GM19372 (cell line): ENCODE data around the gene TIAL1.
"Not testable (repeated sequence)": the region's sequence is repeated elsewhere in the genome, so short reads cannot be mapped to it uniquely, and the experiment has no call there.

Experiments
- ATAC-seq: cut with Tn5 transposase; IDR thresholded peaks from one replicate; pipeline ENCODE4 v1.9.1; 2021; ENCODE audit warnings: mild to moderate bottlenecking, low read depth, moderate library complexity; ENCODE audit not compliant: unreplicated experiment

Gene TIAL1

DNA sequence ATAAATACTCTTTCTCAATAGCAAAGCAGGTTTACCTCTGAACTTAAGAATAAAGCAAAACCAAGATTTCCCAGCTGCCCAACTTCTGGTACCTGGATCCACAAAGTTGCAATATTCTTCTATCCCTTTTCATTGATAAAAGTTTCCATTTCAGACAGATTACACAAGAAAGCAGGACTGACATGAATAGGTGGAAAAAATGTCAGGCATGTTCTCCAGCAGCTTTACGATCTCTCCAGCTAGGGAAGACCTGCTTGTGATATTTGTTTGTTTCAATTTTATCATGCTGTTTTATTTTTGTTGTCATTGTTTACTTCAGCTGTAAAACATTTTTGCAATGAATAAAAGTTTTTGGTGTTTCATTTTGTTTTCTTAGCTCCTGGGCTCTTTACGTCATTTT lies 63.3 kb downstream of the TIAL1 start:
- no peak for ATAC-seq

DNA sequence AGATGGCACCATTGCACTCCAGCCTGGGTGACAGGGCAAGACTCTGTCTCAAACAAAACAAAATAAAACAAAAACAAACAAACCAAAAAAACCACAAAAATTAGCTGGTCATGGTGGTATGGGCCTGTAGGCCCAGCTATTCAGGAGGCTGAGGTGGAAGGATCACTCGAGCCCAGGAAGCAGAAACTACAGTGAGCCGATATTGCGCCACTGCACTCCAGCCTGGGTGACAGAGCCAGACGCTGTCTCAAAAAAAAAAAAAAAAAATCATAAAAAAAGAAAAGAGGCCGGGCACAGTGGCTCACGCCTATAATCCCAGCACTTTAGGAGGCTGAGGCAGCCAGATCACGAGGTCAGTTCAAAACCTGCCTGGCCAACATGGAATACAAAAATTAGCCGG lies 64.0 kb downstream of the TIAL1 start:
- not testable (repeated sequence) for ATAC-seq

DNA sequence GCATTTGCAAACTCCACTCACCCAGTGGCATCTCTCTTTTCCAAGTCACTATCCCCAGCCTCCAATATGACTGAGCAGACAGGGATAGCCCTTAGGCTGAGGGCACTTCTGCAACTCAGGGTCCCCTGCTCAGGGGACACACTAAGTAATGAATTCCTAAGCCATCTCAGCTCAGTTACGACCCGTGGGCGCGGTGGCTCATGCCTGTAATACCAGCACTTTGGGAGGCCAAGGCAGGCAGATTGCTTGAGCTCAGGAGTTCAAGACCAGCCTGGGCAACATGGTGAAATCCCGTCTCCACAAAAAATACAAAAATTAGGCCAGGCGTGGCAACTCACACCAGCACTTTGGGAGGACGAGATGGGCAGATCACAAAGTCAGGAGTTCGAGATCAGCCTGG lies 64.5 kb downstream of the TIAL1 start:
- ATAC-seq = not testable (repeated sequence)

GRCh38 chr10:119531067-119531466 lies 65.7 kb downstream of the TIAL1 start:
- no peak for ATAC-seq

DNA sequence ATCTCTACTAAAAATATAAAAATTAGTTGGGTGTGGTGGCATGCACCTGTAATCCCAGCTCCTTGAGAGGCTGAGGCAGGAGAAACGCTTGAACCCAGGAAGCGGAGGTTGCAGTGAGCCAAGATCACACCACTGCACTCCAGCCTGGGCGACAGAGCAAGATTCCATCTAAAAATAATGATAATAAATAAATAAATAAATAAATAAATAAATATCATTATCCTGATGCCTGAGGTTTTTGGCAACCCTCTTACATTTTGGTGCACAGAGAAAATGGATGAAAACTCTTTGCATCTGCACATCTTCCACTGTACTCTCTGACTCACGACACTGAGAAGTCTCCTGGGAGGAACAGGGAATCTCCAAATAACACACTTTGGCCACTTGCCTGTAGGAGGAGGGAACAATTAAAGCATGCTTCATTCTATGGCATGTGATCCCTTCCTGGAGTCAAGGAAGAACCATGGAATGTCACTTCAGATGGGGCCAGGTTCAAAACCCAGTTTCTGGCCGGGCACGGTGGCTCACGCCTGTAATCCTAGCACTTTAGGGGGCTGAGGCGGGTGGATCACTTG lies 68.0 kb downstream of the TIAL1 start:
- ATAC-seq = not testable (repeated sequence)

GRCh38 chr10:119526621-119527592 lies 69.9 kb downstream of the TIAL1 start:
- no peak for ATAC-seq

- no peak for ATAC-seq
Observed at GRCh38 chr10:119526149-119526548, 70.6 kb downstream of the TIAL1 start.

DNA sequence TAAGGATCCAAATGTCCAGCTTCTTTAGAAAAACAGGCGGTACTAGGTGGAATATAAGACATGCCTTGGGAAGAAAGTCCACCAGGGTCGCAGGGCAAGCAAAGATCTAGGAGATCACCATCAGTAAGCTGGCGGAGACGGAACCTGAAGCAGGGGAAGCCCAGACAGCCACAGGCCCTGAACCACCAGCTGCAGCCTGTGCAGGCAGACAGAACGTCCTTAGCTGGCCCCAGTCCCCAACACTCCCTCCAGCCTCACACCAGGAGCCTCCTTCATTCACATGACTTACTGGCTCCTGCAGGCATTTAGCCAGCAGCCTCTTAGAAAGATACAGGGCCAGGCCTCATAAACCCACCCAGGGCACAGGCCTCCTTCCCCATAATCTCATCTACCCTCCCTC lies 71.6 kb downstream of the TIAL1 start:
- no peak for ATAC-seq

GRCh38 chr10:119524720-119525070 lies 72.1 kb downstream of the TIAL1 start:
- ATAC-seq = no peak

GRCh38 chr10:119523895-119524719 lies 72.7 kb downstream of the TIAL1 start:
- ATAC-seq = no peak
